ENCODE data around the gene PHF2.

Gene PHF2

DNA sequence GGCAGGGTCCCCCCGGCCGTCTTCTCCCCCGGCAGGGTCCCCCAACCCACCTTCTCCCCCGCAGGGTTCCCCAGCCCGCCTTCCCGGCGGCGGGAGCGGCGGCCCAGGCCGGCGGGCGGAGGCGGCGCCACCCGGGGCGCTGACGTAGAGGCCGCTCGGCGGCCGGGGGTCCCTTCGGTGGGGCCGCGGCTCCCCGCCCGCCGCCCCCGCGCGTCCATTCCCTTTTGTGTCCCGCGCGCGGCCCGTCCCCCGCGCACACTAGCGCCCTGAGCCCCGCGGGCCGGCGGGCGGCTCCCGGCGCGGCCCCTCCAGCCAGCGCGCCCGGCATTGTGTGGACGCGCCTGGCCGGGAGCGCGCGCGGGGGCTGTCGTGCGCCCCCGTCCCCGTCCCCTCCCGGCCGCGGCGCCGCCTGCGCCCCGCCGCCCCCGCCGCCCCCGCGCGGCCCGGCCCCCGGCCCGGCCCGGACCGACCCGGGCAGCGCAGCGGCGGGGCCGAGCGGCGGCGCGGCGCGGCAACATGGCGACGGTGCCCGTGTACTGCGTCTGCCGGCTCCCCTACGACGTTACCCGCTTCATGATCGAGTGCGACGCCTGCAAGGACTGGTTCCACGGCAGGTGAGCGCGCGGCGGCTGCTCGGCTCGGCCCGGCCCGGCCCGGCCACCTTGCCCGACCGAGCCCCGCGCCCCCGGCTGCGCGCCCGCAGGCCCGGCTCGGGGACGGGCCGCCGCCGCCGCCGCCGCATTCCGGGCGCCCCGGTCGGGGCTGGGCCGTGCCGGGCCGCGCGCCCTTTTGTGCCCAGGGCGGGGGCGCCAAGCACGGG is at the start of gene PHF2:
TSS of gene PHF2 (plus strand) at position 327 of the 820 bp plus-strand sequence. CDS start at position 517, 190 bp downstream.
- in situ Hi-C loops (cut with MboI; ENCODE audit: low sequenced_read_pairs), result no loop called here

DNA sequence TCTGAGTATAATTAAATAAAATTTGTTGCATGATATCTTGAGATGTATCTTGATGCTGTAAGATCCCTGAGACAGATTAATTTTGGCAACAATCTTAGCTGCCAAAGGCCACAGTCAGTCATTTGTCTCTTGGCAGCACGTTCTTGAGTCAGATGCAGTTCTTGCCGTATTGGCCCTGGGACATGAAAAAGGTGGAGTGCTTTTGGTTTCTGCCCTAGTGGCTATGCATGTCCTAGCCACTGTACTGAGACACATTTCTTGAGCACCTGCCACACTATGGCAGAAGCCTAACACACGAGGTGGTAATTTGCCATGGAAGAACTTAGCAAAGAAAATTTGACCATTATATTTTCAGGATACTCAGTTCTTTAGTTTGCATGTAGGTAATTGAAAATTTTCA is 45.0 kb upstream of the PHF2 start:
- in situ Hi-C loops (cut with MboI; ENCODE audit: low sequenced_read_pairs), result no loop called here

DNA sequence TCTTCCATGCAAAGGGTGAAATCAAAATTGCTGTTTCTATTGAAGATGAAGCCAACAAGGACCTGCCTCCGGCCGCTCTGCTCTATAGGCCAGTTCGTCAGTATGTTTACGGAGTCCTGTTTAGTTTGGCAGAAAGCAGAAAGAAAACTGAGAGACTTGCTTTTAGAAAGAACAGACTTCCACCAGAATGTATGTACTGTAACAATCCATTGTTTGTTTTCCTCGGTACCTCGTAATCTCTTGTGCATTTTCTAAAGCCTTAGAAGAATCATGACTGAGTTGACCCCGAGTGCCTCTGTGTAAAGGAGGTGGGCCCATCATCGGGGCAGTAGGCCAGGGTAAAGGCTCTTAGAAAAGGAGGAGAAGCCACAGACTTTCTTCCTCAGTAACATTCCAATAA is 44.2 kb upstream of the PHF2 start:
- in situ Hi-C loops (cut with MboI; ENCODE audit: low sequenced_read_pairs), result no loop called here

DNA sequence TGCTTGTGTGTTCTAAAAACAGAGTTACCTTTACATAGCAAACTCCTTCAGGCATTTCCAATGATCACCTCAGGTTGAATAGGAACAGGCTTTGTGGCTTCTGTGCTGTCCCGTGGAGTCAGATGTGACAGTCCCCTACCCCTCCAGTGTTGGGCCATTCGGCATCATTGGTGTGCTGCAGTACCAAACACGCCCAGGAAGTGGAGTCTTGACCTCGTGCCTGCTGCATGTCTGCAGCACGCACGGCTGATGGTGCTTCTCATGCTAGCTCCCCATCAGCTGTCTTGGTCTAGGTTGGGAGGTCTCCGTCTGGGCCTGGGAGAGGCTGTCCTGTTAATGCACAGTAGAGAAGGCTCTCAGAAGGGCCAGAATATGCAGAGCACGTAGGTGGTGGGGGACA is 42.5 kb upstream of the PHF2 start:
- in situ Hi-C loops (cut with MboI; ENCODE audit: low sequenced_read_pairs), result no loop called here

DNA sequence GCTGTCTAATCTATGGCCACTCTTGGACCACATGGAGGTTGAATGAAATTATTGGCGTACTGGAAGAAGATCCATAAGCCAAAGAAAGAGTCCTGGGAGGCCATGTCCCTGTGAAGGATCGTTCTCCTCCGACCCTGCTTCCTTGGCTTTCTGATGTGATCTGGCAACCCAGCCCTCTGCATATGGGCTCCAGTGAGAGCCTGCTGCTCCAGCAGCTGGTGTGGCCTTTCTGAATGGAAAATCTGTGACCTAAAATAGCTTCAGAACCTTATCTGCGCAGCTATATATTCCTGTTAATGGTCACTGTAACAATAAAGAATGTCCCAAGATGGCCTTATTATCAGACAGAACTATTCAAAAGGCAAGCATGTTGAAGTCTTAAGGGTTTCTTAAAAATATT is 40.2 kb upstream of the PHF2 start:
- in situ Hi-C loops (cut with MboI; ENCODE audit: low sequenced_read_pairs), result no loop called here

DNA sequence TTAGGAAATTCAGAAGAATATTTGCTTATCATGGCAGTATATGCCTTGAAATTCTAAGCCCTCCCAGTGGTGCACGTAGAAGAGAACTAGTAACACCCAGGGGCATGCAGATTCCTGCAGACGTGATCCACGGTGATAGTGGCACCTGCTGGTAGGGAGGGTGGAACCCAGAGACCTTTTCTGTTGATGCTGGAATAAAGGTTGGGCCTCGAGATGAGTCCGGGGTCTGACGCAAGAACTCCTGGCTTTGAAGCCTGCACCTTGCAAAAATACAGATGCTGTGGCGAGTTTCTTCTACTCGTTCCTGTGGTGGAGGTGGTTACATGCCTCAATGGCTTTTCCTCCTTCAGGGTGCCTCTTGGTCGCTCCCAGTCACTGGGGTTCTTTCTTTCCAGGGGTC is 39.5 kb upstream of the PHF2 start:
- in situ Hi-C loops (cut with MboI; ENCODE audit: low sequenced_read_pairs), result no loop called here

DNA sequence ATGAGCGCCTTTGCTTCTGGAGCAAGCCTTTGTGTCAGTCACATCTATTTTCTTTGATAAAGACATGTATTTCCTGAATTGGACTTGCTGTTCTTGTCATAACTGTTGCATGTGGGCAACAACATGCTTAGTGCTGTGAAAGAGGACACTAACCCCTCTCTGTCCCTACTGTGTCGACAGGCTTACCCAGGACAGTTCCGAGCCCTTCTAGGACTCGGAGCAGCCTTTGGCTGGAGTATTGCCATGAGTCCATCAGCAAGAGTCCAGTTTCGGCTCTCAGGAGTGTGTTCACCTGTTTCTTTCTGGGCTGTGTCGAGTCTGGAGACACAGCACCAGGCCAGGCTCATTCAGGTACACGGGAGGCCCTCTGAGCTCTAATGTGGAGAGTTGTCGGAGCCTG is 36.1 kb upstream of the PHF2 start:
- in situ Hi-C loops (cut with MboI; ENCODE audit: low sequenced_read_pairs), result no loop called here

DNA sequence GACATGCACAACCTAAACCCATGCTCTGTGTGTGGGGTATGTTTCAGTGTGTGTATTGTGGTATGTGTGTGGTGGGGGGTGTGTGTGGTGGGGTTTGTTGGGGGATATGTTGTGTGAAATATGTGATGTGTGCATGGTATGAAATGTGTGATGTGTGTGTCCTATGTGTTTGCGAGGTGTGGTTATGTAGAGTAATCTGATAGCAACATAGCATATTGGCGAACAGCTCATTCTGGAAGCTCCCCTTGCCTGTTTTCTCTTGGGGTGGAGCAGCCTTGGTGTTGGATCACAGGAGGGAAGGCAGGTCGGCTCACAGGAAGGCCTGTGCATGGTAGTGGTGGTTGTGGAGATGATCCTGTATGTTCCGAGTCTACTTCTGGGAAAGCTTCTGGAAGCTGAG is 35.4 kb upstream of the PHF2 start:
- in situ Hi-C loops (cut with MboI; ENCODE audit: low sequenced_read_pairs), result no loop called here

DNA sequence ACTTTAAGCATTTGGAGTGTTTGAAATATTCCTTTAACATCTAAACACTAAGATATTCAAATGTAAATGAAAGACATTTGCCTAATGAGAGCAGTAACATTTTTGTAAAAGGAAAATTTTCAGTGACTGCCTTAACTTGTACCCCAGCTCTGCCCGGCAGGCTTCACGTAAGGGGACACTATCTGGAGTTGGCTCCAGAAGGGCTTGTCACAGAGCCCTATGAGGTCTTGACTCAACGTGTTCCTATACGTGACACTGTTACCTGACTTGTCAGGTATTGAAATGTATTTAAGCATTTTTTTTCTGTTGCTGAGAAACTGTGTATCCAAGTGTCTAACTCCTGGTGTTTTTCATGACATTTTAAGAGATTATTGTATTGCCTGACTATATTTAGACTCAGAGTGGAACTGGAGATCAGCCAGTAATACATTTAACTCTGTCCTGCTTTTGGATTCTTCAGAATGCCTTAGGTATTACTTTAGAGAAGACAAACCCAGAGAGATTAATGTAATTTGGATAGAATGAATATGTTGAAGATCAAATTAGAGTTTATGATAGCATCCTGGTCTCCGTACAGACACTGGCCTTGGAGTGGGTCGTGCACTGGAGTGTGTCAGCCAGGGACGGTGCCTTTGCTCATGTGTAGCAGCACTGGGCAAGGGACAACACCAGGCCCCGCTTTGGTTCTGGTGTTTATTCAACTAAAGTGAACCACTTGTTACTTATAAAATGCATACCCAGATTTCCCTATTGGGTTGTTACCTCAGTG is 34.6 kb upstream of the PHF2 start:
- in situ Hi-C loops (cut with MboI; ENCODE audit: low sequenced_read_pairs), result no loop called here

DNA sequence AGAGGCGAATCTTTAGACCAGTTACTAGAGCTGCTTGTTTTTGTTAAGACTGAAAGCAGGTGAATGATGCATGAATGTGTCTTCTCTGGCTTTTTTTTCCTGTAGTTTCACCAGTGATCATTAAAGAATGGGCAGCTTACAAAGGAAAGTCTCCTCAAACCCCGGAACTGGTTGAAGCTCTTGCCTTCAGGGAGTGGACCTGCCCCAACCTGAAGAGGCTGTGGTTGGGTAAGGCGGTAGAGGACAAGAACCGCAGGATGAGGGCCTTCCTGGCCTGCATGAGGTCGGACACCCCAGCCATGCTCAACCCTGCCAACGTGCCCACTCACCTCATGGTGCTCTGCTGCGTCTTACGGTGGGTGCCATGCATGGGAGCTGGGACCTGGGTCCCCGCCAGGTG is 33.3 kb upstream of the PHF2 start:
- in situ Hi-C loops (cut with MboI; ENCODE audit: low sequenced_read_pairs), result no loop called here

DNA sequence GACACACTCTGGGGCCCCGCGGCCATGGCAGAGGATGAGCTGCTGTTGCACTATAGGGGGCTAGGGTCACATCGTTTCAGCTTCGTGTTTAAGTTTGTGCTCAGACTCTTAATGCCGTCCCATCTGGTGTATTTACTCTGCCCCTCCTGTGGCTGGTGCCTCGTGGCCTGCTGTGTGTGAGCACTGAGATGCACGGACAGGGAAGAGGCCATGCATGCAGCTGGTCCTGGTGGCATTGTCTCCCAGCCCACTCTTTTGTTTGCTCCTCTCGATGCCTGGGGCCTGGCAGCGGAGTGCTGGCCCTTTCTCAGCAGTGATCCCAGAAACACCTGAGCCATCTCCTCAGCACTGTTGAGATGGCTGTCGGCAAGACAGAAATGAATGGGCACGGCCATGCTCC is 30.0 kb upstream of the PHF2 start:
- in situ Hi-C loops (cut with MboI; ENCODE audit: low sequenced_read_pairs), result no loop called here

DNA sequence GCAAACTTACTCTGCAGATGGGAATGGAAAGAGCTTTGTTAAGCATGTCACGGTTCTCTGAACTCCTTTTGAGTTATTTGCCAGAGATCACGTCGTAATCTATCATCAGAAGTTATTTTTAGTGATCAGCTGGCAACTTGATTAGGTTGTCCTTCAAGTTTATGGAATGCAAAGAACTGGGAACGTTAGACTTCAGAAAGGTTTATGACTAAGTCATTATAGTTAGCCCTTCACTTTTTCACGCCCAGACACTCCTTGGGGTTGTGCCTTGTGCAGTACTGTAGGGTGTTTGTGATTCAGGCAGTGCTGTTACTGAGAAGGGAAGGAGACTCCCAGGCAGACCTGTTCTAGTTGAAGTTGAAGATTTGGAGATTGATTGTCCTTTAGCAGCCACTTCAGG is 26.8 kb upstream of the PHF2 start:
- in situ Hi-C loops (cut with MboI; ENCODE audit: low sequenced_read_pairs), result no loop called here

DNA sequence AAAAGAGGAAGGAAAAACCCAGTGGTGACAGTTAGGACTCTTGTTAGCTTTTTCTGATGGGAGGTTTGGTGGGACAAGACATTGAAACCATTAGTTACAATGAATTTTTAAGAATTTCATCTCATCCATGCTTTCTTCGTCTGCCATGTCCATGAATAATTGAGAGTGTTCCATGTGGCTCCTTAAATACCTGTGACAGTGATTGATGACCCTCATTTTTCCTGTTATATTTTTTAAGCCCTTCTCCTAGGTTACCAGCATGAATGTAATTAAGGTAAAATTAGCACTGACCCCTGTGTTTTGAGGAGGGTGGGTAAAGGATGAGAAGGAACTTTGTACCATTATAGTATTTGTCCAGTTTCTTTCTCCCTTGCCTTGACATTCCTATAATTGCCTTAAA is 23.5 kb upstream of the PHF2 start:
- in situ Hi-C loops (cut with MboI; ENCODE audit: low sequenced_read_pairs), result no loop called here

DNA sequence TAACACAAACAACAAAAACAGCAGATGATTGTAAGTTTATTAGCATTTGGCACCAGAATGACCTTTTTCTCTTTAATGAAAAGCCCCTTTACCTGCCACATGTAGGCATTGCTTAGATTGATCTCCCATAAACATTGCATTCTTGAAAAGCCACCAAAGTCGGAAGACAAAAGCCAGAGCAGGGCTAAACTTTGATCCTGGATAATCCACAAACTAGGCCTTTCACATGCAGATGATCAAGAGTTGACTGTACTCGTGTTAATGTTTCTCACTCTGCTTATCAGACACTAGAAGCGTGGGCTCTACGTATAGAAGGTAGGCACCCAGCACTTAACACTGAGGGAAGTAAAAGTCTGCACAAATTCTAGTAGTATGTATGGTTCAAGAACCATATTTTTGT is 21.0 kb upstream of the PHF2 start:
- in situ Hi-C loops (cut with MboI; ENCODE audit: low sequenced_read_pairs), result no loop called here

DNA sequence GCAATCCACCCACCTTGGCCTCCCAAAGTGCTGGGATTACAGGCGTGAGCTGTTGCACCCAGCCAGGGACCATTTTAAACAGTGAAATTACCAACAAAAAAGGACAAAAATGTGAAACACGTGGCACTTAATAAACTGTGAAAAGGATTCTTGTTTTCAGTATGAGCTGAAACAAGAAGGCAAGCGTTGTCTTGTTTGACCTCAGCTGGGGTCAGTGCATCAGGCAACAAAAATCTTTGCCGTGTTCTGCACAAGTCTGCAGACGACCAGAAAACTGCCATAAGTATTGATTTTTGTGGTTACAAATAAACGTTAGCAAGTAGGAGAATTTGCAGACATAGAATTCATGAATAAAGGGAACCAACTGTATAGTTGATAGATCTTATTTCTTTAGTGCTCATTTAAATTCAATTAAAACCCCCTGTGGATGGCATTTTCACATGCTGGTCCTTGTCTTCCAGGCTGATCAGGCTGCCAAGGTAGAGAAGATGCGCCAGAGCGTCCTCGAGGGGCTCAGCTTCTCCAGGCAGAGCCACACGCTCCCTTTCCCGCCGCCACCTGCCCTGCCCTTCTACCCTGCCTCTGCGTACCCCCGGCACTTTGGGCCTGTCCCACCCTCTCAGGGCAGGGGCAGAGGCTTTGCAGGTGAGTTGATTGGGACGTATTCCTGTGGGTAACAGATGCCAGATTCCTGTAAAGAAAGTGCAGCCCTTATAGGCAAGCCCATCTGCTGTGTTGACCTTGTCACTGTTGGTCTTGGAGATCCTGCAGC is 18.8 kb upstream of the PHF2 start:
- in situ Hi-C loops (cut with MboI; ENCODE audit: low sequenced_read_pairs), result no loop called here

DNA sequence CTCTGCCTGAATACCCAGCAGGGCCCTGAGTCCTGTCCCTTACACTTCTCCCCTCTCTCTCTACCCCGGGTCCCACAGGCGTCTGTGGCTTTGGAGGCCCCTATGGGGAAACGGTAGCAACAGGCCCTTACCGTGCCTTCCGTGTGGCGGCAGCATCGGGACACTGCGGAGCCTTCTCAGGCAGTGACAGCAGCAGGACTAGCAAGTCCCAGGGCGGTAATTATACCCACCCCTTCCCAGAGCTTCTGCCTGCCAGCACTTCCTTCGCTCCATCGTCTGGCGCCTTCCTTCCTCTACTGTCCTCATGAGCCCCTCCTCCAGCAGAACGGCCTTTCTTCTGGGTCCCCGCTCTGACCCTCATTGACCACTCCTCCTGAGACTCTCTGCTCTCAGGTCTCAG is 17.9 kb upstream of the PHF2 start:
- in situ Hi-C loops (cut with MboI; ENCODE audit: low sequenced_read_pairs), result no loop called here

DNA sequence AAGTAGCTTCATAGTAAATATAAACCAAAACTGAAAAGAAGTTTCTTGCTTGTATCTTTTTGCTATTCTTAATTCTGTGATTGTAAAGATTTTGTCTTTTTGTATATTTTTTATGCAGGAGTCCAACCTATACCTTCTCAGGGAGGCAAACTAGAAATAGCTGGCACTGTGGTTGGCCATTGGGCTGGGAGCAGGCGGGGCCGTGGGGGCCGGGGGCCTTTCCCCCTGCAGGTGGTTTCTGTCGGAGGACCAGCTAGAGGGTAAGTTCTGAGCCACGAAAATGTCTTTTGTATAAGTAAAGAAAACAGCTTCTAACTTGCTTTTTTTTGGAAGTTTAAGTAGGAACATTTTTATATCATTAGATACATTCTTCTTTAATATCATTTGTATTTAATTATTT is 15.4 kb upstream of the PHF2 start:
- in situ Hi-C loops (cut with MboI; ENCODE audit: low sequenced_read_pairs), result no loop called here

DNA sequence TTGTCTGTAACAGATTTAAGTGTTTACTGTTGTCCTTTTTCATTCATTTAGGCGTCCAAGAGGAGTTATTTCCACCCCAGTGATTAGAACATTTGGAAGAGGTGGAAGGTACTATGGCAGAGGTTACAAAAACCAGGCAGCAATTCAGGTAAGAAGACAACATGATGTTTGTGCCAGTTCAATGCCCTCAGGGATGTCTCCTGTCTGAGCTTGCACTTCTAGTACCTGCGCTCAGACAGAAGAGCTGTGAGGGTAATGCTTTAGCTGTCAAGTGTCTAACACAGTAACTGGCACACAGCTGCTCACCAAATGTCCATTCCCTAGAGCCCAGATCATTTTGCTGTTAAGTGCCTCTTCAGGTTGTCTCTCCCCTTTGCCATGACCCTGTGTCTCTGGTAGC is 14.2 kb upstream of the PHF2 start:
- in situ Hi-C loops (cut with MboI; ENCODE audit: low sequenced_read_pairs), result no loop called here

DNA sequence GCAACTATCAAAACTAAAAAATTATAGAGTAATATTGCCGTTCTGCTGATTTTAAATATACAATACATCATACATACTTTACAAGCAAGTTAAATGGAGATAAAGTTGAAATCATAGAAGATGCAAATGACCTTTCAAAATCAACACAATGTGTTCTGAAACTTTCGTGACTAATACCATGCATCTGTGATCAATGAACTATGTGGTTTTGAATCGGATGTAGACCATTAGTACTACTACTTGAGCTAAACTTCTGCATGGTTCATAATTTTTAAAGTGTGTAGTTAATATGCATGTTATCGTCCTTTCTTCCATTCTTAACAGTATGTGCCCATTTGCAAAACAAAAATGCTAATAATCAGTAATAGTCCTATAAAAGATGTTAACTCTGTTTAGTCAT is 11.3 kb upstream of the PHF2 start:
- in situ Hi-C loops (cut with MboI; ENCODE audit: low sequenced_read_pairs), result no loop called here

DNA sequence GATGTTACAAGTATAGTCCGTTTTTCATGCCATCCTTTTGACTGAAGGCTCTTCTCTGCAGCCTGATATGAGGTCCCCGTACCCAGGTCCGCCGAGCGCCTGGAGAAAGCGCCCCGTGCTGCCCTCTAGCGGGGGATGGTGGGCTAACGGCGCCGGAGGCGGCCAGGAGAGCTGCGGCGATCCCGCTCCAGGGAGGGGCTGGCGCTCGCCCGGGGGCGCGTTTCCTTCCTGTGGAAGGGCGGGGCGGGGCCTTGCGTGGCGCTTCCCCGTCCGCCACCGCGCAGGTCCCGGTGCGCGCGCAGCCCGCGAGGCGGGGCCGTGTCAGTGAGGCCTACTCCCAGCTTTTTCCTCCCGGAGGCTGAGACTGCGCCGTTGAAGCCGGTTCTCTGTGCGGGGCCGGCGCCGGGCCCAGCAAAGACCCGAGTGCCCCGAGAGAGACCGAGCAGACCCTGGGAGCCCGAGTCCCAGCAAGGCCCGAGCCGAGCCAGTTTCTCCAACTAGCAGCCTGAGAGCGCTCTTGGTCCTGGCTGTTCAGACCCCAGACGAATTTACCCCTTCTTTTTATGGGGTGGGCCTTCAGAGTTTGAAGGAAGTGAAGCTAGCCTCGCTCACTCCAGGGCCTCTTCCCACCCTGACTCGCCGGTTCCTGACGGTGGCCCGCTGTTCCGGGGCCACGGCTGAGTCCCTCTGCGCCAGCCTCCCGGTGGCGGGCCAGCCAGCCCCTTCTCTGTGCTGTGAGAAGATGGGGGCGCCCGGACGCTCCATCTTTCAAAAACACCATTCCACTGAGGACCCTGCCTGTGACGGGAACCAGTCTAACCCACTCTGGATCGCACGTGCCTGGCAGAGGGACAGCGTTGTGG is 9.7 kb upstream of the PHF2 start:
- in situ Hi-C loops (cut with MboI; ENCODE audit: low sequenced_read_pairs), result no loop called here

Data from HL-60/S4 treated with retinoic acid at 250 ng/mL for 4 days and 3 days (cell line).